ENCODE results near the gene TMEM271.

Gene TMEM271

DNA sequence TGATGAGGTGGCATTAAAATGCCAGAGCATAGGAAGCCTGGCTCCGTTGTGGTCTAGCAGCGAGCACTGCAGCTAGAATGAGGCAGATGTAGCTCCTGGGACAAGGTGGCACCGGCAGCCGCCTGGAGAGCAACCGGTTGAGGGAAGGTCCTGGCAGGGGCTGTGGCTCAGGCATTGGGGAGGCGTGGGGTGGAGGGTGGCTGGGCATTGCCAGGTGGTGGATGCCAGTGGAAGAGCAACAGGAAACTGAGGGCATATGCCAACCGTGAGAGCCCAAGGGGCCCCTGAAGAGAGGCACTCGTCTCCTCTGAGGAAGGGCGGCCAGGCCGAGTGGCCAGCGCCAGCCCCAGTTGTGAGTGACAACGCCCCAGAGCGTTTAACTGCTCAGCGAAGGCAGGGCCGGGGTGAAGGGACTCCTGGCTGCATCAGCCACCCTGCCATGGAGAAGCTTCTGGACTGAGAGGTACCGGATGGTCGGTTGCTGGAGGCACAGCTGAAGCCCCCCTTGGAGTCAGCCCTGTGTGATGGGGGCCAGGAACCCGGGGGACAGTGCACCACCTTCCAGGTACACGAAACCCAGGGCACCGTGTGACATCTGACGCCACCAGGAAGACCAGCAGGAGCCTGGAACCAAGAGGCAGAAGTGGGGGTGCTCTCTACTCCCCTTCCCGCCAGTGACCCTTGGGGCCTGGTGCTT is 36.1 kb upstream of the TMEM271 start:
- no peak overlapping the region for H3K27ac ChIP-seq (ENCODE audit: low read length)
- H3K4me1 ChIP-seq (ENCODE audit: low read length): peaks cover 5% of the 10 kb centered on the region; the same call in 1 of the 2 replicates
- H3K36me3 ChIP-seq (replicated peaks; ENCODE audit: low read depth, low read length): no peaks in the 10 kb centered on the region
- H3K9ac ChIP-seq (ENCODE audit: low read length): no peak overlapping the region
- no peaks in the 10 kb centered on the region for H3K79me2 ChIP-seq (ENCODE audit: low read length)
- no peak overlapping the region for H3K4me2 ChIP-seq (ENCODE audit: low read length)
- no peak for TF ChIP-seq CTCF (IDR thresholded peaks at IDR 0.05; ENCODE audit: low read depth, low read length)
- TF ChIP-seq EZH2phosphoT487 (IDR thresholded peaks at IDR 0.05; ENCODE audit: low read depth): no peak
- no peaks in the 10 kb centered on the region for H4K20me1 ChIP-seq (ENCODE audit: insufficient read depth, low read length)
- no peaks in the 10 kb centered on the region for H3K27me3 ChIP-seq (ENCODE audit: low read depth, low read length)
- no peak overlapping the region for H3K4me3 ChIP-seq (ENCODE audit: low read length)
- no peaks in the 10 kb centered on the region for H3K9me3 ChIP-seq (ENCODE audit: insufficient read depth, low read length)
- no peak overlapping the region for H2AFZ ChIP-seq (ENCODE audit: low read depth, low read length)

- H3K4me2 ChIP-seq (ENCODE audit: low read length): no peak overlapping the region
- no peaks in the 10 kb centered on the region for H3K79me2 ChIP-seq (ENCODE audit: low read length)
- H4K20me1 ChIP-seq (ENCODE audit: insufficient read depth, low read length): no peaks in the 10 kb centered on the region
- H3K27ac ChIP-seq (ENCODE audit: low read length): no peak overlapping the region
- H3K4me1 ChIP-seq (ENCODE audit: low read length): peaks cover 12% of the 10 kb centered on the region
- no peak overlapping the region for H3K4me3 ChIP-seq (ENCODE audit: low read length)
- no peaks in the 10 kb centered on the region for H3K36me3 ChIP-seq (replicated peaks; ENCODE audit: low read depth, low read length)
- TF ChIP-seq CTCF (IDR thresholded peaks at IDR 0.05; ENCODE audit: low read depth, low read length): no peak
- TF ChIP-seq EZH2phosphoT487 (IDR thresholded peaks at IDR 0.05; ENCODE audit: low read depth): no peak
- no peak overlapping the region for H2AFZ ChIP-seq (ENCODE audit: low read depth, low read length)
- no peak overlapping the region for H3K9ac ChIP-seq (ENCODE audit: low read length)
- no peaks in the 10 kb centered on the region for H3K27me3 ChIP-seq (ENCODE audit: low read depth, low read length)
- peaks cover 3% of the 10 kb centered on the region; the same call in 1 of the 2 replicates for H3K9me3 ChIP-seq (ENCODE audit: insufficient read depth, low read length)
These were observed 34.5 kb upstream of the TMEM271 start for GRCh38 chr4:610411-611261.

DNA sequence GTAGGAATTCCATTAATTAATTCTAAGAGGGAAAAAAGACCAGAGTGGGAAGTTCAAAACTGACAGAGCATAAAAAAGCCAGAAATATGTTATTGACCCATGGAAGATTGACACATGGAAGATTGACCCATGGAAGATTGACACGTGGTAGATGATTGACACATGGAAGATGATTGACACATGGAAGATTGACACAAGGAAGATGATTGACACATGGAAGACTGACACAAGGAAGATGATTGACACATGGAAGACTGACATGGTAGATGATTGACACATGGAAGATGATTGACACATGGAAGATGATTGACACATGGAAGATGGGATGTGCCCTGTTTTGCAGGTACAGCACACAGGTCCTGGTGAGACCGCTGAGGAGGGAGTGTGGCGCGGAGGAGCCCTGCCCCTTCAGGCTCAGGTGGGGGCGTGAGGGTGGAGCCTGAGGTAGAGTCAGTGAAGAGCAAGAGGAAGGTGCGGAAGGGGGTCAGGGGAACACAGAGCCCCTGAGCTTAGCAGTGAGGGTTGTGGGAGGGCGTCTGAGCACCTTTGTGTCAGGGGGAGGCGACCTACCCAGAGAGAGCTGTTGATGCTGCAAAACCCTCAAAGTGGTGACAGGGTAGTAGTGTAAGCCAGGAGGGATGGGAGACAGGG is 33.4 kb upstream of the TMEM271 start:
- Histone ChIP-seq H3K27me3 (ENCODE audit: low read depth, low read length) (no peaks in the 10 kb centered on the region), H3K4me3 (ENCODE audit: low read length) (no peak overlapping the region), H3K79me2 (ENCODE audit: low read length) (no peaks in the 10 kb centered on the region), H3K27ac (ENCODE audit: low read length) (no peak overlapping the region), H3K9ac (ENCODE audit: low read length) (no peak overlapping the region), H3K4me1 (ENCODE audit: low read length) (peaks cover 21% of the 10 kb centered on the region), H4K20me1 (ENCODE audit: insufficient read depth, low read length) (no peaks in the 10 kb centered on the region), H2AFZ (ENCODE audit: low read depth, low read length) (no peak overlapping the region), H3K4me2 (ENCODE audit: low read length) (no peak overlapping the region), H3K9me3 (ENCODE audit: insufficient read depth, low read length) (peaks cover 3% of the 10 kb centered on the region; the same call in 1 of the 2 replicates), H3K36me3 (replicated peaks; ENCODE audit: low read depth, low read length) (no peaks in the 10 kb centered on the region)
- TF ChIP-seq CTCF (IDR thresholded peaks at IDR 0.05; ENCODE audit: low read depth, low read length): no peak
- no peak for TF ChIP-seq EZH2phosphoT487 (IDR thresholded peaks at IDR 0.05; ENCODE audit: low read depth)

DNA sequence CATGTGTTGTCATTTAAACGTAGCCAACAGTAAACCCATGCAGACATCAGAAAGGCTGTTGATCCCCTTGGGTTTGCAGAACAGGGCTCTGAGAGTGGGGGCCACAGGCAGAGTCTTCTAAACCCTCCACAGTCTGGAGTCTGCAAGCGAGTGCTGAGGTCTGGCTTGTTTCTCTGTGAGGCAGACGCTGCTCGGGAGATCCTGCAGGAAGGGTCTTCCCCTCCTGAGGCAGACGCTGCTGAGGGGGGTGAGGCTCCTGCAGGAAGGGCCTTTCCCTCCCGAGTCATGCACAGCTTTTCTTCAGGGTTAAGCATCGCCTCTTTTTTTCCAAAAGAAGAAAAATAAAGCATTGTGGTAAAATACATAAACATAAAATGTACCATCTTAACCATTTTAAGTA is 32.1 kb upstream of the TMEM271 start:
- no peak overlapping the region for H3K4me2 ChIP-seq (ENCODE audit: low read length)
- H3K4me1 ChIP-seq (ENCODE audit: low read length): peaks cover 30% of the 10 kb centered on the region
- no peaks in the 10 kb centered on the region for H3K36me3 ChIP-seq (replicated peaks; ENCODE audit: low read depth, low read length)
- no peaks in the 10 kb centered on the region for H3K27me3 ChIP-seq (ENCODE audit: low read depth, low read length)
- no peak overlapping the region for H2AFZ ChIP-seq (ENCODE audit: low read depth, low read length)
- no peak overlapping the region for H3K9ac ChIP-seq (ENCODE audit: low read length)
- H3K79me2 ChIP-seq (ENCODE audit: low read length): no peaks in the 10 kb centered on the region
- no peak for TF ChIP-seq CTCF (IDR thresholded peaks at IDR 0.05; ENCODE audit: low read depth, low read length)
- no peak for TF ChIP-seq EZH2phosphoT487 (IDR thresholded peaks at IDR 0.05; ENCODE audit: low read depth)
- H3K27ac ChIP-seq (ENCODE audit: low read length): no peak overlapping the region
- H4K20me1 ChIP-seq (ENCODE audit: insufficient read depth, low read length): no peaks in the 10 kb centered on the region
- peaks cover 8% of the 10 kb centered on the region; the same call in 1 of the 2 replicates for H3K9me3 ChIP-seq (ENCODE audit: insufficient read depth, low read length)
- no peak overlapping the region for H3K4me3 ChIP-seq (ENCODE audit: low read length)

All from OCI-LY3 (cell line).